GM19240 (cell line): ENCODE measurements around the gene HAPLN2.
"Not testable (repeated sequence)": the region's sequence is repeated elsewhere in the genome, so short reads cannot be mapped to it uniquely, and the experiment has no call there.

Experiments
- DNase-seq: peaks from one replicate; pipeline ENCODE4 v3.0.0; 2011; ENCODE audit warnings: low spot score; ENCODE audit not compliant: insufficient read length

The HAPLN2 gene

DNA sequence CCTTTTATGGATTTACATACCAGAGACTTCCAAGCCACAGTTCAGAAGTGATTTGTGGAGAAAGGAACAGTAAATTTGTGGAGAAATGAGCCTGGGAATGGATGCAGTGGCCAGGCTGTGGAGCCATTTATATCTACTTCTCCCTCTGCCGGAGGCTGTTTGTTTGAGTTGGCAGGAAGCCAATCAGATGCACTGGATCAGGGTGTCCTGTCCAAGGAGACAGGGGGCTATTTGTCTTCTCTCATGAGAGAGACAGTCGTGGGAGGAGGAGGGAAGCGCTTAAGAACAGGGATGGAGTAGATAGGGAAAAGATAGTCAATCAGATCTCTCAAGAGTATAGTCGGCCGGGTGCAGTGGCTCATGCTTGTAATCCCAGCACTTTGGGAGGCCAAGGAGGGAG, 2.8 kb upstream of the HAPLN2 start:
- DNase-seq, result no peak

DNA sequence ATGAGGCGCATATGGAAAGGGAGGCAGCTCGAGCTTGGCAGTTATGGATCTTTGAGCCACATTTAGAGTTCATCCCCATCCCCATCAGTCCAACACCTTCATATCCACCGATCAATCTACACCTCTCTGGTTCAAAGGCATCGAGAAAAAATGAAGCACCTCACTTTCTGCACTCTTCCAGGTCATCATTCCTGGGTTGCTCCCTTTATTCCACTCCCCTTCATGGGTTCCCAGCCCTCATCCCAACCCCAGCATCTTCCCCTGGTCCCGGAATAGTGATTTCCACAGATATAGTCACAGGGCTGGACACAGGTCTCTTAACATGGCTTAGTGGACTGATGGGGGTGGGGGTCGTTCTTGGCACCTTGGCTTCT, 354 bp downstream of the HAPLN2 start:
- no peak for DNase-seq

DNA sequence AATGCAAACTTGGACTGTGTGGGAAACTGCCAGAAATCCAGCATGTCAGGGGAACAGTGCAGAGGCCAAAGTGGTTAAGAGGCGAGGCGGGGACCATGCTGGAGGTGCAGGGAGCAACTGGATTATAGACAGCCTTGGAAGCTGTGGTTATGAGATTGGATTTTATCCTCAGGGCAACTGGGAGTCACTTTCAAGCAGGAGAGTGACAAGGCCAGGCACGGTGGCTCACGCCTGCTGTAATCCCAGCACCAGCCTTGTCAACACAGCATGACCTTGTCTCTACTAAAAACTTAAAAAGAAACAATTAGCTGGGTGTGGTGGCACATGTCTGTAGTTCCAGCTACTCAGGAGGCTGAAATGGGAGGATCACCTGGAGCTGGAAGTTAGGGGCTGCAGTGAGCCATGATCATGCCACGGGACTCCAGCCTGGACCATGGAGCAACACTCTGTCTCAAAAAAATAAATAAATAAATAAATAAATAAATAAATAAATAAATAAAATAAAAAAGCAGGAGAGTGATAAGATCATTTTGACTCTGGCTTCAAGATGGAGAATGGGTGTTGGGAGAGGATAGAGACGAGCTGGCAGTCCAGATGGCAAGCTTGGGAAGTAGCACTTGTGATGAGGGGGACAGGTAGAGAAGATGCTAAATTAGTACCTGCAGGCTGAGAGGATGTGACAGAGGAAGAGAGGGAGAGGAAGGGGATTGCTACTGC, 3.5 kb downstream of the HAPLN2 start:
- no peak for DNase-seq

DNA sequence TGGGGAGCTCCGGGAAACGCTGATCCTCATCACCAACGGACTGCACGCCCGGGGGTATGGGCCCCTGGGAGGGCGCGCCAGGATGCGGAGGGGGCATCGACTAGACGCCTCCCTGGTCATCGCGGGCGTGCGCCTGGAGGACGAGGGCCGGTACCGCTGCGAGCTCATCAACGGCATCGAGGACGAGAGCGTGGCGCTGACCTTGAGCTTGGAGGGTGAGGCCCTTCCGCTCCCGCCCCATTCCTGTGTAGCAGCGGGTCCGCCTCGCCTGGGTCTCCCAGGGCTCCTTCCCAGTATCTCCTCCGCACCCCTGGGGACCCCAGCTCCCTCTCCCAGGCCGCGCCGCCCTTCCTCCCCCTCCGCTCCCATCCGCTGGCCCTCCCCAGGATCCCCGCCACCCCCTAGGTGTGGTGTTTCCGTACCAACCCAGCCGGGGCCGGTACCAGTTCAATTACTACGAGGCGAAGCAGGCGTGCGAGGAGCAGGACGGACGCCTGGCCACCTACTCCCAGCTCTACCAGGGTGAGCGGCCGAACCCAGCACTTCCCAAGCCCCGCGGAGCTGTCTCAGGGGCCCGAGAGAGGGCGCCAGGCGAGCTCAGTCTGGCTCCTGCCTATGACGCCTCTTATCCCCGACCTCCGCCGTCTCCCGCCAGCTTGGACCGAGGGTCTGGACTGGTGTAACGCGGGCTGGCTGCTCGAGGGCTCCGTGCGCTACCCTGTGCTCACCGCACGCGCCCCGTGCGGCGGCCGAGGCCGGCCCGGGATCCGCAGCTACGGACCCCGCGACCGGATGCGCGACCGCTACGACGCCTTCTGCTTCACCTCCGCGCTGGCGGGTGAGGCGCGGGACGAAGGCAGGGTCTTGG, 5.0 kb downstream of the HAPLN2 start:
- DNase-seq, result no peak

DNA sequence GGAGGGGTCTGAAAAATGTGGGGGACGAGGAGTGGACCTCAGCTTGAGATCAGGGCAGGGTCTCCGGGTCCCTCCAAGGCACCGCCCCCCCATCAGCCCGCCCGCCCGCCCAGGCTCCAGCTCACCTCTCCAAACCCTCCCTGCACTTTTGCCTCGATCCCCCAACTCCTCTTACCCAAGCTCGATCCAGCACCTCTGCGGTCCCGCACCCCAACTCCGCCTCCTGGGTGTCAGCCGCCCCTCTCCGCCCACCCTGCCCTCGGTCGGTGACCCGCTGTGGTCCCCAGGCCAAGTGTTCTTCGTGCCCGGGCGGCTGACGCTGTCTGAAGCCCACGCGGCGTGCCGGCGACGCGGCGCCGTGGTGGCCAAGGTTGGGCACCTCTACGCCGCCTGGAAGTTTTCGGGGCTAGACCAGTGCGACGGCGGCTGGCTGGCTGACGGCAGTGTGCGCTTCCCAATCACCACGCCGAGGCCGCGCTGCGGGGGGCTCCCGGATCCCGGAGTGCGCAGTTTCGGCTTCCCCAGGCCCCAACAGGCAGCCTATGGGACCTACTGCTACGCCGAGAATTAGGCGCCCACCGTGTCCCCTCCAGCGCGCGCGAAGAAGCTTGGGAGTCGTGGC, 5.7 kb downstream of the HAPLN2 start:
- DNase-seq, result no peak

DNA sequence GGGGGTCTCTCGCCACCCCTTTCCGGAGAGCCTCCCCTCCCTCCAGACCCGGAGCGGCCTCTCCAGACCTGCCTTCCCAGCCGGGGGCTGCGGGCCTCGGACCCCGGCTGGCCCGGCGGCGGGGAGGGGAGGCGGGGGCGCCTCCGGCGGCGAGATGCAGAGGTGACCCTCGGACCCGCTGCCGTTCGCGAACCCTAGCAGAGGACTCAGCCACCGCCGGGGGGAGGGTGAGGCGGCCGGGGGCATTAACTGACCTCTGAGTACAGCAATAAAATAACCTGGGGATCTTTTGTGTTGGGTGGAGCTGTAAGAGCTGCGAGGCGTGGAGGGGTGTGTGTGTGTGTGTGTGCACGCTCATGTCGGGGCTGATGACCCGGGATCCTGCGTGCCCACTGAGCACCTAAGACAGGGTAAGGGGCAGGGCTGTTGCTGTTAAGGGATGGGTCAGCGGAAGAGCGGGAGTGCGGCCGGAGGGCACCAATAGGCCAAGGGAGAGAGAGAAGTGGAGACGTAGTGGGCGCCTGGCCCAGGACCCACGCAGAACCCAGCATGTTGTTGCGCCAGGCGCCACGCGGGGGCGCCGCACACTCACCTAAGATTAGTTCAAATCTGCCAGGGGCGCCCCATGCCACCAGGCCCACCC, 6.3 kb downstream of the HAPLN2 start:
- no peak for DNase-seq

DNA sequence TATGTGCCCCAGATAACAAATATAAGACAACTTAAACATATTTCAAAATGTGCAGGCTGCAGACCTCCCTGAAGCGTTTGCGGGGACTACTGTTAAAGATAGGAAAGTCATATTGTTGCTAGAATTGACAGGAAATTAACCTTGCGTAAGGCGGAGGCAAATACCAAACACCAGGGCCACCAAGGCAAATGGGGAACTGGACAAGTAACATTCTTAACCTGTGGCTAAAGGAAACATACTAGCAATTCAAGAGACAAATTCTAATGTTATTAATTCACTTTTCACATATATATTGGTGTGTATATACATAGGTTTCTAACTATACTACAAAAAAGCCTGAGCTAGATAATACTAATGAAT, 6.8 kb downstream of the HAPLN2 start:
- DNase-seq, result no peak

DNA sequence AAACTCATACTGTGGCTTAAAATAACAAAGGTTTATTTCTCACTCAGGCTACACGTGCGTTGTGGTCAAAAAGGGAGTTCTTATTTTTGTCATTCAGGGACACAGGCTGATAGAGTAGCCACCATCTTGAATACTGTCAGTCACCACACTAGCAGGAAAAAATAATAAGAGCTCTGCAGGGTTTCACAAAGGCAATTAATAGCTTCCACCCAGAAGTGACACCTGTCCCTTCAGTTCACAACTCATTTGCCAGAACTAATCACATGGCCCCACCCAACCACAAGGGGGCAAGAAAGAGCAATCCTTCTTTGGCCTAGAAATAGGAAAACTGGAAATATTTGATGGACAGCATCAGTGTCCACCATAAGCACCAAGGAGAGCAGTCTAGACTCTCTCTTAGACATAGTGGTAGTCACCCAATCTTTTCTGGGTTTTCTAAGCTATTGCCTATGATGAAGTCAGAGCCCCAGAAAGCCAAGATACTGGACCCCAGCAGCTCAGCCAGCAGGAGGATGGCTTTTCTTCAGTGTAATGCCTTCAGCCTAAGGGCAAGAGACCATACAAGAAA, 8.2 kb downstream of the HAPLN2 start:
- DNase-seq, result no peak

DNA sequence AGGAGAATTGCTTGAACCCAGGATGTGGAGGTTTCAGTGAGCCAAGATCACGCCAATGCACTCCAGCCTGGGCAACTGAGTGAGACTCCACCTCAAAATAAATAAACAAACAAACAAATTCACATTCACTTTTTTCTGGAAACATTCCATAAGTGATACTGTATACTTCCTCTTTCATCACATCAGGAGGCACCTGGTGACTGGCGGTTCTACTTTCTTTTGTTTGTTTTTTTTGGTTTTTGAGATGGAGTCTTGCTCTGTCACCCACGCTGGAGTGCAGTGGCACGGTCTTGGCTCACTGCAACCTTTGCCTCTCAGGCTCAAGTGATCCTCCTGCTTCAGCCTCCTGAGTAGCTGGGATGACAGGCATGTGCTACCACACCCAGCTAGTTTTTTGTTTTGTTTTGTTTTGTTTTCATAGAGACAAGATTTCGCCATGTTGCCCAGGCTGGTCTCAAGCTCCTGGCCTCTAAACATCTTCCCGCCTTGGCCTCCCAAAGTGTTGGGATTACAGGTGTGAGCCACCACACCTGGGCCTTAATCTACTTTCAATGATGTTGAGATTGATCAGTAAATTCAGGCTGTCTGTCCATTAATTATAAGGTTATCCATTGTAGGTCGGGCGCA, 10.7 kb downstream of the HAPLN2 start:
- no peak for DNase-seq

DNA sequence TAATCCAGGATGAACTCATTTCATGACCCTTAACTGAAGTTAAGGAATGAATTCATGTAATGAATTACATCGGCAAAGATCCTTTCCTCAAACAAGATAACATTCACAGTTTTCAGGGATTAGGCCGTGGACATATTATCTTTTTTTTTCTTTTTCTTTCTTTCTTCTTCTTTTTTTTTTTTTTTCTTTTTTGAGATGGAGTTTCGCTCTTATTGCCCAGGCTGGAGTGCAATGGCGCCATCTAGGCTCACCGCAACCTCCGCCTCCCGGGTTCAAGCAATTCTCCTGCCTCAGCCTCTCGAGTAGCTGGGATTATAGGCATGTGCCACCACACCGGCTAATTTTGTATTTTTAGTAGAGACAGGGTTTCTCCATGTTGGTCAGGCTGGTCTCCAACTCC, 11.9 kb downstream of the HAPLN2 start:
- not testable (repeated sequence) for DNase-seq

DNA sequence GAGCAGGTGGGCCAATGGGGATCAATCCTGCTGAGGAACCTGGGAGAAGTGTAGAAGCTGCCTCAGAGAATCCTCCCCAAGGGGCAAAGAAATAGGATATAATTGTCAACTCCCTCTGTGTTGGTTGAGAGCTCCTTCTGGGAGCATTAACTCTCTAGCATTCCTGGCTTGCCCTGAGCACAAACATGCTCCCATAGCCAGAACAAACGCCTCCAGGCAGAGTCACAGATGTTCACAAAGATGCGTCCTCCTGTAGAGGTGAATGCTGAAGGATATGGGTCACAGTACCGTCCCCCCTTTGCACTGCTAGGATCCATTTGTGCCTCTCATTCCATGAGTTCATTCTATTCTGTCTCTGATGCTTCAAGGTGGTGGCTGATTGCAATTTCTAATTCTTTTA, 13.1 kb downstream of the HAPLN2 start:
- DNase-seq, result no peak

DNA sequence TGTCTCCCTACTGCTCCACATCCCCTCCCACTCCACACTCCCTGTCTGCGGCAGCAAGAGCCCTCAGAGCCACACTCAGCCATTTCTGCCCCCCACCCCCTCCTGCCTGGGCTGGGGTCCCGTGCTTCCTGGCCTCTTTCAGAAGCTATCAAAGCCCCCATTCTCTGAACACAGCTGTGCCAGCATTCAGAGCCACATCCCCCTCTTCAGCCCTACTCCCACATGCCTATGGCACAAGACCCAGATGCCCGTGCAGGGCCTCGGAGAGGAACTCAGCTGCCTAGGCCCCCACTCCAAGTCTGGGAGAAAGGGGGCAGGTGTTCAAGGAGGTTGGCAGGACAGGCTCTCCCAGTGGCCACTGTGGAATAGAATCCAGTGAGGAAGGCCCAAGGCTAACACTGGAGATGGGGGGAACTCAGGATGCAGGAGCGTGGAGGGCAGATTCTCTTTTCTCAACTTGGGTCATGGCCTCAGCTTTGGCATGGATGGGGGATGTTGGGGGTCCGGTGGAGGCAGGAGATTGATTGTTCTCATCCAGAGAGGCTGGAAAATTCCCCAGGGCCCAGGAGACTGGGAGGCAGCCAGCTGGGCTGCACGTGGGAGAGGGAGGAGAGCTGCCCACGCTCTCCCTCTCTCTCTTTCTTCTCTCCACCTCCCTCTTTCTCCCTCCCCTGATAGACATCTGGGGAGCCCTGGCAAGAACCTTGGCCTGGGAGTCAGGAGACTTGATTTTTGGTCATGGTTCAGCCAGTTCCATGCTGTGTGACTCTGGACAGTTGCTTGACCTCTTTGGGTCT, 19.2 kb downstream of the HAPLN2 start:
- DNase-seq, result no peak

DNA sequence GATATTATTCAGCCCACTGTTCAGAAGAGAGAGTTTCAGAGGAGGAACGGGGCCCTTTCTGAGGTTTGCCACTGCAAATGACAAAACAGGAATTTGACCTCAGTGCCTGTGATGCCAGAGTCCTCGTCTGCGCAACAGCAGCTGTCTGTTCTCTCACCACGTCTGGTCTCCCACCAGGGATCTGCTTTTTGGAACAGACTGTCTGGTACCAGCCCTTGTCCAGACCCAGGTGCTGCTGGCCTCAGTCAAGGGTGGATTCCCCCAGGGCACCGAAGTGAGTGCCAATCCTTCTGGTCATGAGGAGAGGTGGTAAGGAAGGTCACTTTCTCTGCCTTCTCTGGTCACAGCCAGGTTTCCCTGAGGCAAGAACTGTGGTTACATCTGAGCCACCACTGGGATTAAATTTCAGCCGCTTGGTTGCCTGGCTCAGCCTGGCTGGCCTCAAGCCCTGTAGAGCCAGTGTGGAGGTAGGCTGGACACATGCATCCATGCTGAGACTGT, 20.4 kb downstream of the HAPLN2 start:
- no peak for DNase-seq

DNA sequence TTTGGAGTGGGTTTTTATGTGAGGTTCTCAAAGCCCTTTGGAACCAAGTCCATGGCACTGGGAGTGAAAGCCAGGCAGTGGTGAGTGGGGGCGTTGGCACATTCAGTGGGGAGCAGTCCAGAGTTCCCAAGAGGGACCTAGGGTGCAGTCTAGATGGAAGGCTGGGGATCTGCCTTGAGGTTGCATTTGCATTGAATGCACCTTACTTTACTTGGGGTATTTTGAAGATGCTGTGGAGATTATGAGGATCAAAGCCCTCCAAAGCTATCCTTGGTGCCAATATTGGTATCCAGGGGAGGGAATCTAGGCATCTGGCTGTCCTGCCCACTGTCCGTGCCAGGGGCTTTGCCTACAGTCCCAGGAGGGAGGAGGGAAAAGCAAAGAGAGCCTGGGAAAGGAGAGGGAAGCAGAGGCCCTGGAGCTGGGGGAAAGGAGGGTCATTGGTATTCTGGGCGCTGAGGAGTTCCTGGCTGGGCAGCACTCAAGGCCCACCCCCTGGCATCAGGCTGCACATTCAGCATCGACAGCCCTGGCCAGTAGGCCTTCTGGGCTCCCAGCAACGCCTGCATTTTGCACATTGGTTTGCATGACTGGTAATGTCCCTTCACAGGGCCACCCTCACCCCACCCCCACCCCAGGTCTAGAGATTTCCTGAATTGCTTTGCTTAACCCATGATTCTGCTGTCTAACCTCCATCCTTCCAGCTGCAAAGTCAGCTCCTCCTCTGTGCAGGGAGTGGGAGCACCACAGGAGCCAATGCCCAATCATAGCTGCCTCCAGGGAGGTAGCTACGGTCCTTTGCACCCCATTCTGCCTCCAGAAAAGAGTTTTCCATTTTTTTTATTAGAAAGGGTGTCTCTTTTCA, 21.9 kb downstream of the HAPLN2 start:
- no peak for DNase-seq

DNA sequence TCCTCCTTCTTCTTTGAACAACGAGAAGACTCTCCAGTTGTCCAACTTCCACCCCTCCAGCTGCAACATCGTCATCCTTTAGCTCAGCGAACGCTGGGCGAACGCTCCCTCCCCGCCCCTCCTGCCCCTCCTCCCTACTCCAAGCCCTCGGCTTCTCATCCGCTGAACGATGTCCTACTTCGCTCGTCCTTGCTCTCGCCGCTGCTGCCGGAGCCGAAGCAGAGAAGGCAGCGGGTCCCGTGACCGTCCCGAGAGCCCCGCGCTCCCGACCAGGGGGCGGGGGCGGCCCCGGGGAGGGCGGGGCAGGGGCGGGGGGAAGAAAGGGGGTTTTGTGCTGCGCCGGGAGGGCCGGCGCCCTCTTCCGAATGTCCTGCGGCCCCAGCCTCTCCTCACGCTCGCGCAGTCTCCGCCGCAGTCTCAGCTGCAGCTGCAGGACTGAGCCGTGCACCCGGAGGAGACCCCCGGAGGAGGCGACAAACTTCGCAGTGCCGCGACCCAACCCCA, 22.6 kb downstream of the HAPLN2 start, which contains the start of gene BCAN:
BCAN (plus strand) TSS at position 357 of the 504 bp plus-strand sequence. CDS start 3,938 bp downstream, outside the sequence.
- no peak for DNase-seq

DNA sequence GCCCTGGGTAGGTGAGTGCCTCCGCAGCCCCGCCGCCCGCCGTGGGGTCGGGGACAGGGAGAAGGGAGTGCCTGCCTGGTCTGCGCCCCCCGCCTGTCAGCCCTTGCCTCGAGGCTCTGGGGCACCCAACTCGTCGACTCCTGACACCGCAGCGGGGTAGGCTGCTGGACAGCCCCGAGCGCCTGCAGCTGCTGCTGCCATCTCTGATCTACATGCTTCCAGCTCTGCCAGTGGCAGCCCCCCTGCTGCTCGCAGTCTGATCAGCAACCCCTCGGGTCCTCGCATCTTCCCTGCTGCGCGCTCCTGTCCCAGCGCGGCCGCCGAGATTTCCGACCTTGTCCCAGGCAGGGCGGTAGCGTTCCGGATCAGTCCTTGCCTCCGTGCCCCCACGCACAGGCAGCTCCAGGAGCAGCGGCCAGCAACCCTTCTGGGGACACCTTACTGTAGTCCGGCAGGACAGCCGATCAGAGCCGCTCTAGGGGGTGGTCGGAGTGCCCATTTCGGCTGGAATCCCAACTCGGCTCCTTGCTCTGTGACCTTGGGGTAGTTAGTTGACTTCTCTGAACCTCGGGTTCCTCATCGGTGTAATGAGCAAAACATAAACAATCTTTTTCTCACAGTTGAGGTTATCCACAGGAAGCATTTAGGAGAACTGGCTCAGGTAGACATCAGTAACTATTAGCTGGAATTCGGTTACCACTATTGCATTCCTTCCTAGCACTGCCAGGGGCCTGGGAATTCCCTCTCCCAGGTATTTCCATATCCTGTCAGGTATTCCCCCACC, 23.2 kb downstream of the HAPLN2 start:
- DNase-seq, result no peak

DNA sequence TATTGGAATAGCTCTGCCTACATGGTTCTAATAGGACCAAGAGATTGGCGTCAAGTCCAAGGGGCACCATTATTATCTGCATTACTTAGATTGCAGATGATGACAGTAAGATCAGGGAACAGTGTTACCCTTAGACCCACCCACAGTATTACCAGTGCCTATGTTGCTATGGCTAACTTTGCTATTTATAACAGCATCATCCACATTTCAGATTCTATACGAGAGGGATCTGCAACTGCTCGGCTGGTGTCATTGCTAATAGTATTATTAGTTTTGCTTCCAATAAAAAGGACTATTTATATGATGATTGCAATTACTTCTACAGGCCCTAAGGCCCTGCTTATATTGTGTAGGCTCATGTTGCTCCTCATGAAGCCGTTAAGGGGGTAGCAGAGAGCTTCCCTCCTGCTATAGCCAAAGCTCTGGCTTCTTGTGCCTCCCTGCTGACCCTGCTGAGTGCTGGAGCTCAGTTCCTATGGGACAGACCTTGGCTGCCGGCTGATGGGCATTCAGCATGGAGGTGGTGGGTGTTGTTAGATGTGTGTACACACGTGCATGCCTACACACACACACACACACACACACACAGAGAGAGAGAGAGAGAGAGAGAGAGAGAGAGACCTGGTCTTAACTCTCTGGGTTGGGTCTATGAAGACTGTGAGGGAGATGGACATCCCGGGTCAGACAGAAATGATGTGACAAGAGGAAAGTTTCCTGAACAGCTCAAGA, 24.0 kb downstream of the HAPLN2 start:
- no peak for DNase-seq

DNA sequence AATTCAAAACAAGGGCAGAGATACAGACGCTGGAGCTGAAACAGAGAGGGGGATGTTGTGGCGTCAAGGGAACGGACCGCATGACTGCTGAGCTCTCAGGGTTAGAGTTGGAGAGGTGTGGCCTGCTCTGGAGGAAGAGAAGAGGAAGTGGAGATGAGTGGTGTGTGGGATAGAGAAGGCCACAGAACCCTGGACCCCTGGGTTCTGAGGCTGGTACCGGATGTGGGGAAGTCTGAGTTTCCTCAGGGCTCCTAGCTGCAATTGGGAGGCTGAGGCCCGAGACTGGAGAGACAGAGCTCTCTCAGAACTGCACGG, 24.5 kb downstream of the HAPLN2 start:
- peak; percentile 55 for DNase-seq
